Measurements from ENCODE around the gene BRINP2.
"Not testable (repeated sequence)": the region's sequence is repeated elsewhere in the genome, so short reads cannot be mapped to it uniquely, and the experiment has no call there.

Gene BRINP2

DNA sequence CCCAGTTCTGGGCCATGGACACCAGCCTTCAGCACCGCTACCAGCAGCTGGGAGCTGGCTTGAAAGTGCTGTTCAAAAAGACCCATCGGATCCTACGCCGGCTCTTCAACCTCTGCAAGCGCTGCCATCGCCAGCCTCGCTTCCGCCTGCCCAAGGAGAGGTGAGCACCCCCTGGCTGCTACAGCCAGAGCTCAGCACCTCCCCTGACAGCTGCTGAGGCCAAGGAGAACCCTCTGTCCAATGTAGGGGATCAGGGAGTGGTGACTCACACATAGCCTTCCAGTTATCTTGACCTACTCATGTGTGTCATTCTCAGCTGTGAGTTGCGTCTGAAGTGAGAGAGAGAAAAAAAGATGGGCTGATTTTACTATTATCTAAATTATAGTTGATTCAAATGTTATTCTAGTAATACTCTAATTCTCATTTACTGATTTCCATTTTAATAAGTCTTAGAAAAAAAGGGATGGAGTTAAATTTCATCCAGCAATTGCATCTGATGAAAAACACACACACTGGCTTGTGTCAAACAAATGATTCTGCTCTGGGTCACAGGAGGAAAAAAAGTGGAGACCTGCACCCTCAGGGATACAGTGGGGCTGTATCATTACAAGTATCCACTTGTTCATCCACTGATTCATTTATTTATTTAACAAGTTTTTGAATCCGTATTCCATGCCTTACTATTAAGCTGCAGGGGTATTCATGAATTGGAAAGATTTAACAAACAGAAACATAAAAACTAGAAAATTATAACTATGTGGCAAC is 108.0 kb downstream of the BRINP2 start:
- FAIRE-seq: no peak

DNA sequence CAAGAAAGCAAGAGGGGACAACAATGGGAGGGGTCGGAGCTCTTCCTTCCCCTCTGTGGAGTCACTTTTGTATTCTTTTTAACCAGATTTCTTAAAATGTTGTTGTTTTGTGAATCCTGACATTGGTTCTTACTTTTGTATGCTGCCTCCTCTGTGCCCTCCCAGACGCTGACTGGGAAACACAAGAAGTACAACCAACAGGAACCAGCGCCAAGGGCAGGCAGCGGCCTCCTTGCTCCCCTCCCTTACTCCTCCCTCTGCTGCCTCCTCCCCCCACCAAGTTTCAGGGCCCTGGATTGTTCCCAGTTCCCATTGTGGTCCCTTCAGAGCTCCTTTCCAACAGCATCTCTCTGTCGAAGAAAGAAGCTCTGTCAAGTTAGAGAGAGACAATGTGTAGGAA is 111.1 kb downstream of the BRINP2 start:
- no peak for FAIRE-seq

DNA sequence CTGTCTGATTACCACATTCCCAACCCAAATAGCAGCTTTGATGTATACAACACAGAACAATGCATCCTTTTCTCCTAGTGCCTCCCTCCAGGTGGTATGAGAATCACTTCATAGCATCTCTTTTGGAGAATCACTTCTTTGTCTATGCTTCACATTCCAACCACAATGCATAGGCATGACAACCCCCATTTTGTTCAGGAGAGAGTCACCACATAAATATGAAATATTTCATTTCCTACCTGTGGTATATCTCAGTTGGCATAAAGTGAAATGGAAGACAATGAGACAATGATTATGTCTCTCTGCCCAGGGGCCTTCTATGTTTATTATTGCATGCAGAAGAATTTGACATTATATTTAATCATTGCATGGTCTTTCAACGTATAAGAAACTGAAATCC is 112.2 kb downstream of the BRINP2 start:
- no peak for FAIRE-seq

DNA sequence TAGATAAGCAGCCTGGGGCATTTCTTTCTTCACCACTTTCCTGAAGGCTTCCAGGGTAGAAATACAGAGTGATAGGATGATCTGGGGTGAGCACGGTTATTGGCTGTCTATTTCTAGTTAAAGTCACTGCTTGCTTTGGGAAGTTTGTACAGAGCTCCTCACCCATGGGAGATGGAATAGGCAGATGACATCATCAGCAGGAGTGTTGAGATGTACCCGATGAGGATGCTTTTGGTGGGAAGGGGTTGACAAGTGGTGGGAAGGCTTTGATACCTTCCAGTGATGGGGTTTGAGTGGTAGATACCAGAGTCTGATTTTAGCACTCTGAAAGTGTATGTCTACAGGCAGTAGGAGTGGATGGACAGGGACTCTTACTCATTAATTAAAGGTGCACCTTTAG is 112.6 kb downstream of the BRINP2 start:
- no peak for FAIRE-seq

DNA sequence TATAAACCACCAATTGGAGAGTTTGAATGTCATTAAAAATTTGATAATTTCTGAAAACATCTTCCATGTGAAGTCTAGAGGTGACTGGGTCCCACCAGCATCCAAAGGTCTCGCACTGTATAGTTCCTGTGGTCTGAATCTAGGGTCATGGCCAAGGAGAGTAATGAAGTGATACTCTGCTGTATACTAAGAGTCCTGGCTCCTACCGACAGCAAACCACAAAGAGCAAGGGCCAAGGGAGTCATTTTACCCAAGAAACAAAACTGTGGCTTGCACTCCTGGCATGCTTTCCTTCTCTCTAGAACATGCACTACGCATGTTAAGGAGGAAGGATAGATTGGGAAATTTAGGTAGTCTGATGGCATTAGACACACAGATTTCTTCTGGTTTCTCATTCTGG is 115.6 kb downstream of the BRINP2 start:
- no peak for FAIRE-seq

DNA sequence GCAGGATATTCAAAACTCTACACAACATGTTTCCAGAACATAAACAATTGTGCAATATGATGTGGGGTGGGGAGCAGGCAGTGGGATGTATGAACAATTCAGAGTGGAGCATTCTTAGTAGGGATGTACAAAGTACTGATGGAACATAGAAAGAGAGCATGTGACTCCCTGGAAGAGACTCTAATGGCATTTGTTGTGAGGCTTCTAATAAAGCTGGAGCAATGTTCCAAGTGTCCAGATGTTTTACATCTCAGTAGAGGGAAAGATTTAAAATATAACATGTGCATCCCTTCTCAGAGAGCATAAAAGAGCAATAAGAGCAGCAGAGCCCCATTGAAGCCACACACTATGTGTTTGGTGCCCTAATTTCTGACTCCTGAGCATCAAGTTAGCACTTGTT is 116.5 kb downstream of the BRINP2 start:
- no peak for FAIRE-seq

DNA sequence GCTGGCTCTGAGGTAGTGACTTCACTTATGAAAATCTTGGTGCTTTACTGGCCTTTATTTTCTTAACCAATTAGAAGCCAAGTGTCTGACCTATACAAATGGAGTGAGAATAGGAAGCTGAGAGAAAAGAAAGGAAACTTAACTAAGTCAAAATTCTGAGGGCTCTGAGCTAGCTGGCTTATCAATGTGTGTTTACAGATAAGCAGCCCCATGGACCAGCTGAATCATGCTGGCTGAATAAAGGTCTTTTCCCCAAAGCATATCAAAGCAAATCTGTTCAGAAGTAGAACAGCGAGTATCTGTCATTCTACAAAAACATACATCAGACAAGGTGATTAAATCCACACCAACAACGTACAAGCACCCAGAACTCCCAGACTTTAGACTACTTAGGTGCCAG is 117.2 kb downstream of the BRINP2 start:
- FAIRE-seq: no peak

DNA sequence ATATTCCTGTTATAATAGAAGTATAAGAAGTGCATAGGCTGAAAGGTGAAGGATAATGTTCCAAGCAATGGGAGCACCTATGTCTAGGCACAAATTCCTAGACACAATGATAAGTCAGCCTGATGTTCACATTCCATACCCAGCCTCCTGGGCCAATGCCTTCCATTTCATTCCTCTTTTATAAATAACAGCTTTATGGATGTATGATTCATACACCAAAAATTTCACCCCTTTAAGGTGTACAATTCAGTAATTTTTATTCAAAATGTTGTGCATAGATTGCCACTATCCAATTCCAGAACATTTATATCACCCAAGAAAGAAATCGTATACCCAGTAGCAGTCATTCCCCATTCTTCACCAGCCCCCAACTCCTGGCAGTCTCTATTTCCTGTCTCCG is 118.8 kb downstream of the BRINP2 start:
- no peak for FAIRE-seq

DNA sequence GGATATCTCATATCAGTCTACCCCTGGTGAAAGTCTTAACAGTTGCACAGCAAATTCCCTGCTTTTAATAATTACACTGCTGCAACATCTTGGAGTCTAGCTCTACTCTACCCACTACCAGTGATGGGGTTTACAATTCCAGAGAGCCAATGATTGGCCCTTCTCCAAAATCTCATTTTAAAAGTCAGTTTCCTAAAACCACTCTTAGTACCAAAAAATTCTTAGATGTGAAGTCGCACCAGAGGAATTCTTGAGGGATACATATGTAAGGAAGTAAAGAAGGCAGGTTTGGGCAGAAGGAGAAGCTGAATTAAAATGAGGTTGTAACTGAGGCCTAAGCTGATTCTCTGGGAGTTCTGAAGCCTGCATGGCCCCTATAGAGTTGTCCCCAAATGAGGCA is 129.7 kb downstream of the BRINP2 start:
- FAIRE-seq: no peak

DNA sequence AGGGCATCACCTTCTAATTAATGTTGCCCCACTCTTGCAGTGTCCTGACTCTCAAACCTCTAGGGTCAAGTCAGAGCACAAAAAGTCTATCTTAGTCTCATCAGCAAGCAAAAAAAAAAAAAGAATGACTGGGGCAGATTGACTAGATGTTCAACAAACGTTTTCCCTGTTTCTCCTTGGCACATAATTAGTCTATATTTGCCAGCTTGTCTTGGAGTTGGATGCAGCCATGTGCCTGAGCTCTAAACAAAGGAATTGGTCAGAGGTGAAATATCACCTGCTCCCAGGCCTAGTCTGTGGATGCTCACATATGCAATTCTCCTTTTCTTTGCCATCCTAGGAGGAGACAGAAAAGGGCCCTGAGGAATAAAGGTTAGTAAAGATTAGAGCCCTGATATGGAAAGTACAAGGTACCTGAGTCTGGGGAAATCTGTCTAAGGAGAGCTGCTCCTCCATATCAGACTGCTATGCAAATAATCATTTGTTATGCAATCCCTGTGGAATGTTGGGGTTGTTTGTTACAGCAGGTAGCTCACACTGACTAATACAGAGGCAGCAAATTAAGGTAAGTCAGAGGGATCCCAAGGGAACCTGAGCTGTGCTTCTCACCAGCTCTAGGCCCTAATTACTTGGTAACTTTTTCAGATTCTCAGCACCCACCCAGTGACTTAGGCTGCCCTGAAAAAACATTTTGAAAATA is 130.8 kb downstream of the BRINP2 start:
- no peak for FAIRE-seq

DNA sequence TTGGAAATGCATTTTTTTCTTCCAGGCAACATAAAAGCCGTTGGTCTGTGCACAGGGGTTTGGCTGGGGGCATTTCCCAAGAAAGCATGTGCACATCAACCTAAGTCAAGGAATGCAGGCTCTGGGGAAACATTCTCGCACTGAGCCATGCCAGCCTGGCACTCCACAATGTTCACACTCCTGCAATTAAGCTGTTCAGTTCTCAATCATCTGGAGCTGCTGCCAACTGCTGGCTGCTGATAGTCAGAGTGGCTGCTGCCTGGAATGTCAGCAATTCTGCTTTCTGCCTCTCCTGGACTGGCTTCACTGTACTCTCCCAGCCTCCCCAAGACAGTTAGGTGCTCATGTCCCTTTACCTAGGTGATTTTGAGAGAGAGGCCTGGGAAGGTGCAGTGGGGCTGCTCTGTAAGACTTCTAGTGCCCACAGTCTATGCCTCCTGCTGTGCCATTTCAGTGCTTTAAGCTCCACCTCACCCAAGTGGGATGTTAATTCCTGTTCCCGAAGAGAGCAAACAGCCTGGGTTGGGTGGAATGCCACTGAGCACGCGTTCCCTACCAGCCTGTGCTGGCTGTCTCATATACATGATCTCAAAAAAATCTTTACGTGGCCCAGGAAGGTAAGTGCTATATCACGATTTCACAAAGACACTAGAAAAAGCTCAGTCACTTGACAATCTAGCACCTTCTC is 131.7 kb downstream of the BRINP2 start:
- no peak for FAIRE-seq

DNA sequence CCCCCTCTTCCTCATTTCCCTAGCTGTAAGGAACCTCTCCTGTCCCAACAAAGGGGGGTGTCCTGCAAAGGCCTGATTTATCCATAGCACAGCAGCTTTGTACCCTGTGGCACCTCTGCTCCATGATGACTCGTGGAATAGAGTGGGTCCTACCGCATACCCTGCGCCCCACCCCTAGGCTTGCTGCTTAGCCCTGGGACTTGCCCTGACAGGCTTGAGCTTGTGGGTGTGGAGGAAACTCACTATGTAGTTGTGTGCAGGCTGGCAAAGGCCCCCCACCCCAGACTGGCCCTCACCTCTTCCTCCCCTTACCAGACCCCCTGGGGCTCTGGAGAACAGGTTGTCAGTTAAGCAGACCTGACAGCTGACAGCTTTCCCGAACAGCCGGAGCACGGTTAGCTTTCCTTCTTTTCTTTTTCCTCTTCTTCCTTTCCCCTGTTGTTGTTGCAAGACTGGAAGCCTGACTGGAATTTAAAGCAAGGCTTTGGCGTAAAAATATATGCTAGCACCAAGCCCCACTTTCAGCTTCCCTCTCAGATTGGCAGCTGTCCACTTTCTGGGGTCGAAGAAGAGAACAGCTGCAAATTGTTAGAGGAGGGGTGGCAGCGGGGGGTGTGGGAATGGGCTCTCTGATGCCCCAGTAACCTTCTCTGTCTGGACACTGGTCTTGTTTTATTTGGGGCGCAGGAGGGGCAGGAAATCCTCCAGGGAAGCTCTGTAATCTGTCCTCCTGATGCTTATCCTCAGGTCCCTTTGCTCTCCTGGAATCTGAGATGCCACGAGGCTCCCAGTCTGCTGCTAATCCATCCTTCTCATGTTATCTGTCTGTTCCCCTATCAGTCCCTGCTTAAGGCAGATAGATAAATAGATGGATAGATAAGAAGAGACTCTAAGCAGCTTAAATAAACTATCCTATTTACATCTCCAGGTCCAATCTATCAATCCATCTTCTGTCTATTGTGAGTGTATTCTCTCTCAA is 134.6 kb downstream of the BRINP2 start:
- no peak for FAIRE-seq

DNA sequence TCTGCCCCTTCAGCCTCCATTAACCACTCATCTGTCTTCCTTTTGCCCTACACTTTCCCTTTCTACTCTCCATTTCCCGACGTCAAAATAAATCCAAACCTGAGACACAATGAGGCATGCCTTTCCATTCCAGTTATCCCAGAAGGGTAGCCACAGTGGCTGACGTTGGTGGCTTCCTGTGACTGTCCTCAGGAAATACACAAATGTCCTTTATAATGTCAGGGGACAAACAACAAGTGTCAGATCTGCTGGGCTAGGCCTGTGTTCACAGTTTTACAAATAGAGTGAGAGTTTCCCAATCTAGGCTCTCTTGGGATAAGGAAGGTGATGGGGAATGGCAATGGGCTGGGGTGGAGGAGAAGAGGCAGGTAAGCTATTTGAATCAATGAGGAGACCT is 135.3 kb downstream of the BRINP2 start:
- no peak for FAIRE-seq

DNA sequence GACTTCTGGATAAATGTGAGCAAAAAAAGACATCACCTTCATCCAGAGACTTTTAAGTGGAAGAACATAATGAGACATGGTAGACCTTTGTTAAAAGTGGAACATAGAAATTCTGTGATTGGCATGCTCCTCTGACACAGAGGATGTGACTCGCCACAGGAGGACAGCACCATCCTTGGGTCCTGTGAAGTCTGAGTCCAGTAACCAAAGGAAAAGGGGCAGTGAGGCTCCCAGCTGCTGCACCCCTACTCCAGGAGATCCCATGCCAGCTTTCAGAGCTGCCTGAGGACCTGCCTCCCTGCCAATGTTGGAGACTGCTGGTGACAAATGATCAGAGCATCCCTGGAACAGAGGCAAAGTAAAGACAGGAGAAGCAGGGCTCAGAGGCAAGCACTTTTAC is 136.2 kb downstream of the BRINP2 start:
- FAIRE-seq: no peak

DNA sequence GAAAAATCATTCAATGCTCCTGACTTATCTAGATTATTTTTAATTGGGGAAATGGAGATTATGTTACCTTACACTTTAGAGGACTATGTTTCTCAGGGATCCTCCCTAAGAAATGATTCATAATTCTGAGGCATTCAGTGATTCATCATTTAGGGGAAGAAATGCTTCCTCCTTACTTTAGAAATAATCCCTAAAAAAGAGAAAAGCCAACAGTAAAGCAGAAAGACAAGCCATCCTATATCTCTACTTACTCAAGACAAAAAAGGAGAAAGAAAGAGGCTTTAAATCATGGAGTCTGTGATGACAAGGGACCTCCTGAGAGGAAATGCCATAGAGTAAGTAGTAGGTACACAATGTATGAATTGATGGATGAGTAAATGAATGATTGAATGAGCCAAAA is 137.0 kb downstream of the BRINP2 start:
- no peak for FAIRE-seq

DNA sequence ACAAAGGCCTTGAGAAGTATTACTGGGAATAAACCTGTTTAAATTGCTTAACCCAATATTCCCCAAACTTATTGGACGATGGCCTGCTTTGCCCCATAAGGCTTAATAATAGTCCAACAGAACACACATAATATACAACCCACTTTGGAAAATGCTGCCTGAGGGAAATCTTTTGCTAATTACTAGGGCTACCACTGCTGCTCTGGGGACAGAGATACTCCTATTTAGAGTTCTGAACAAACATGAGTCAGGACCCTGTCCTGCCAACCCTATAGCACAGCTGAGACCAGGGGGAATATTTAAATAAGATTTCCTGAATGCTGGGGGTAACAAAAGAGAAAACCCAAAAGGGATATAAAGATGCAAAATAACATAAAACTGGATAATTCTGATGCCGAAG is 139.1 kb downstream of the BRINP2 start:
- no peak for FAIRE-seq

DNA sequence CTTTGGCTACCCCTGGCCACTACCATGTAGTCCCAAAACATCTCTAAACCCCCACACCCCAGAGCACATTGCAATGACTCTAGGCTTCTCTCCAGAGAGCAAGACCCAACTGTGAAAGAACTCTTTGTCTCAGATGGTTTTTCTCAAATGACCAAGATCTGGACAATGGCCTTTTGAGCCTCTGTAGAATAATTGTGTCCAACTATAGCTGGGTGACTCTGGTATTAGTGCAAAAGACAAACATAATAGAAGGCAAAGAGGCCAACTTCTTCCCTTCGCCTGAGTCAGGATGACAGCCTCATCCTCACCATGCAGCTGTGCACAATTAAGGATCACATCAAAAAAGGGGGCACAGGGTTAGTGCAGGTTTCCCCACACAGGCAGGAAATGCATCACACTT is 139.6 kb downstream of the BRINP2 start:
- FAIRE-seq: no peak

DNA sequence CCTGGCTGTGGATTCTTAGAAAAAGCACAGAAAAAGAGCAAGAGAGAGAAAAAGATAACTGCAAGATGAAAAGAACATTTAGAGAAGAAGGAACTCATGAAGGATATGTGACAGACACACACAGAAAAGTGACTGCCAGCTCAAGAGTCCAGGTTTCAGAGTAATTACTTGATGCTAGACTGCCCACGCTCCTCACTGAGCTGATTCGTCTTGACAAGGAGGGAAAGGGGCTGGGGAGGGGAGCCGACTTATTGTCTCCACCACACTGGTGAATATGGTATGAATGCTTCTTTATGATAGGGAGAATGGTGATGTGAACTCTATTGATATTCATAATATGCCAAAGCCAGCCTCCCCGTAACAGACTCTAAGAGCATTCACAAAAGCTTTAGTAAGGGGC is 140.4 kb downstream of the BRINP2 start:
- FAIRE-seq: no peak

DNA sequence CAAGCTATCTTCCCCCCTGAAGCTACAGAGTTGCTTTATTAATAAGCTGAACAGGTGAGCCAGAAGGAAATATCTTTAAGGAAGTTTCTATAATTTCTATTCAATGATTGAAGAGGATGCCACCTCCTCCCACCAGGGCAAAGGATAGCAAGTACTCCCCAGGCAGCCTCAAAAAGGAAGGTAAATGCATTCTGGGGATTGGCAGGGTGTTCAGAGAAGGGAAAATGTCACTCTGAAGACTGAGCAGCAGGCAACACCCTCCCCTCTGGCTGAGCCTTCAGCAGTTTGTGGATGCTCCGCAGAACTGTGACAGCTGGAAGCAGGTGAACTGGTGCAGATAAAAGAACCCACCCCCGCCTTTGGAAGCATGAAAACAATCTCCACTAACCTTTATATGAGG is 140.8 kb downstream of the BRINP2 start:
- no peak for FAIRE-seq

DNA sequence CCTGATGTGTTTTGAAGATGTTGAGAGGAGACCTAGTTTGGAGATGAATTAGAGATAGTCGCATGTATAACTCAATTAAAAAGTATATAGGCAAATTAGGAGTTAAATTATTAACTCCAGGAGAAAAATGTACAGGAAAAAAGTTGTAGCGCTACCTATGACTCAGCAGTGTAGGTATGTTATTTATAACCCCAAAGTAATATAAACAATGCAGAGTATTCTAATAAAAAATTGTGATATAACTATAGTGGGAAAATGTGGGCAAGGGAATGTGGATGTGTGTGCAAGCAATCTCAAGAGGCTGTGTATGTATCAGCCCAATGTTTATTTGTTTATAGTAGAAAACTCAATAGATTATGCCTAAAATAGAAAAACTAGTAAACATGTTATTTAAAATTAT is 144.5 kb downstream of the BRINP2 start:
- no peak for FAIRE-seq

DNA sequence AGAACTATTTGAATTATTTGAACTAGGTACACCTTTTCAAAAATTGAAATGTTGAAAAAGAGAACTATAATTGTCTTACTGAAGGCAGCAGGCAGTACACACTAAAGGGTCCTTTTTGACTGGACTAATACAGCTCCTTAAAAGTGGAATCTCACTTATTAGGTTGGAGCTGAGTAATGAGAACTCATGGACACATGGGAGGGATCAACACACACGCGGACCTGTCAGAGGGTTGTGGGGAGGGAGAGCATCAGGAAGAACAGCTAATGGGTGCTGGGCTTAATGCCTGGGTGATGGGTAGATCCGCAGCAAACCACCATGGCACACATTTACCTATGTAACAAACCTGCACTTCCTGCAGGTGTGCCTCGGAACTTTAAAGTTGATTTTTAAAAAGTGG is 145.0 kb downstream of the BRINP2 start:
- FAIRE-seq: no peak

DNA sequence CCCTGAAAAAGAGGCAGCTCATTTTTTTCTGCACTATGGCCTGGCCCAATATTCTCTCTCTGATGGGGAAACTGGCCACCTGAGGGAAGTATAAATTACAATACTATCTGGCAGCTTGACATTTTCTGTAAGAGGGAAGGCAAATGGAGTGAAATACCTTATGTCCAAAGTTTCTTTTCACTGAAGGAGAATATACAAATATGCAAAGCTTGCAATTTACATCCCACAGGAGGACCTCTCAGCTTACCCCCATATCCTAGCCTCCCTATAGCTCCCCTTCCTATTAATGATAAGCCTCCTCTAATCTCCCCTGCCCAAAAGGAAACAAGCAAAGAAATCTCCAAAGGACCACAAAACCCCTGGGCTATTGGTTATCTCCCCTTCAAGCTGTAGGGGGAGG is 150.7 kb downstream of the BRINP2 start:
- FAIRE-seq: not testable (repeated sequence)

DNA sequence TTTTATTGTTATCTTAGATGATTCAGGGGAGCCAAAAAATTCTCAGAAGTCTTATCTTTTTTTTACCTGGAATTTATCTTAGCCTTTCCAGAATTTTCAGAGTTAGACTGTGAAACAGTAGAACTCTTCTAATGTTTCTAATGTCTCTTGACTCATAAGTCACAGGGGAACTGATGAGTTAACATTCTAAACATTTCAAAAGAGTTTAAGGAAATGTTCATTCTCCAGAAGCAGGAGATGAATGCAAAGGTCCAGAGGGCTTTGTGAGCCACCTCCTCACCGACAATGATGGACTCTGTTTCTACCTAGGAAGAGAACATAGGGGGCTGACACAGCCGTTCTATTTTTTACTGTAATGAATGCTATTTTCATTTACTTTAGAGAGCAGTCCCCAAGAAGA is 157.5 kb downstream of the BRINP2 start:
- FAIRE-seq: no peak
